Measurements from ENCODE around the gene GHSR.

GHSR gene

DNA sequence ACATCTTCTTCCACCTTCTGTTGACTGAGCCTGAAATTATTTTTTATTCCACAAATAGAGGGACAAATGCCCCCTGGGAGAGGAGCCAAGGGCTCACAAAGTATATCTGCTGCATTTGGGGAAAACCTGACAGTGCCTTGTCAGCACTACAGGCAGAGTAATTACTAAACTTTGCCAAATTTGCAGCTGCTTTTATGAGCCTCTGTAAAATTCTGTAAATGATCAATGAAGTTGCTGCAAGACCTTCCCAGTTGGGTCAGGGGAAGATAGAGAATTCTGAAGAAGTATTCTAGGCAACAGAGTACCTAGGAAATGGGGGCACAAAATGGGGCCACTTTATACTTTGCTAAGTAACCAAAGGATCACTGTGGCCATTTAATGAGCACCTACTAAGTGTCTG is 10.5 kb downstream of the GHSR start:
- no peak for DNase-seq (ENCODE audit: low read depth in 2 of 2)

DNA sequence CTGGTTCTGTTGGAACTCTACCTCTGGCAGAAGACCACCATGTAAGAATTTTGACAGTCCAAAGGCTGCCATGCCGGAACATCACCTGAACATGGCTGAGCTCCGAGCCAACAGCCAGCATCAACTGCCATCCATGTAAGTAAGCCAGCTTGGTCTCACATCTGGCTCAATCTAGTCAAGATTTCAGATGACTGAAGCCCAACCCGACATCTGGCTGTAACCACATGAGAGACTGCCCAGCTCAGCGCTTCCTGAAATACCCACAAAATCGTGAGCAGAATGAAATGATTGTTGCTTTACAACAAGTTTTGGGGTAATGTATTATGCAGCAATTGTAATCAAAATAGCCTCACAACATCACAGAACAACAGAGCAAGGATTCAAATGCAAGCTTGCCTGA is 32.9 kb downstream of the GHSR start:
- no peak for DNase-seq (ENCODE audit: low read depth in 2 of 2)

DNA sequence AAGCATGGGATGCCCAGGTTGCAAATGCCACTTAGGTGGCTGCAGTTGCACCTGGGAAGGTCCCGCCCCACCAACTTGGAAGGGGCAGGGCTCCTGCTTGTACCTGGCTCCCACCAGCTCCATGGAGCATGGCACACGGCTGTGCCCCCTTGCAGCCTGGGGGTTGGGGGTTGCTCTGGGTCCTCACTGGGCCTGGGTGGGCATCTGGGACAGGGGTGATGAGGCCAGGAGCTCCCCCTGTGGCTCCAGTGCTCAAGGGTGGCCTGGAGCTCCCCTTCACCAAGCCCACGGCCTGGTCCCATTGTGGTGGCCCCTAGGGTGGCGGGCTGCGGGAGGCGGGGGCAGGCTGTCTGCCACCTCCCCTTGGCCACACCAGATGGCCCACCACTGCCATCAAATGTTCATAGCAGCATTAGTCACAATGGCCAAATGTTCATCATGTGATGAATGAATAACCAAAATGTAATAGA is 36.7 kb downstream of the GHSR start:
- DNase-seq (ENCODE audit: low read depth in 2 of 2) = no peak

DNA sequence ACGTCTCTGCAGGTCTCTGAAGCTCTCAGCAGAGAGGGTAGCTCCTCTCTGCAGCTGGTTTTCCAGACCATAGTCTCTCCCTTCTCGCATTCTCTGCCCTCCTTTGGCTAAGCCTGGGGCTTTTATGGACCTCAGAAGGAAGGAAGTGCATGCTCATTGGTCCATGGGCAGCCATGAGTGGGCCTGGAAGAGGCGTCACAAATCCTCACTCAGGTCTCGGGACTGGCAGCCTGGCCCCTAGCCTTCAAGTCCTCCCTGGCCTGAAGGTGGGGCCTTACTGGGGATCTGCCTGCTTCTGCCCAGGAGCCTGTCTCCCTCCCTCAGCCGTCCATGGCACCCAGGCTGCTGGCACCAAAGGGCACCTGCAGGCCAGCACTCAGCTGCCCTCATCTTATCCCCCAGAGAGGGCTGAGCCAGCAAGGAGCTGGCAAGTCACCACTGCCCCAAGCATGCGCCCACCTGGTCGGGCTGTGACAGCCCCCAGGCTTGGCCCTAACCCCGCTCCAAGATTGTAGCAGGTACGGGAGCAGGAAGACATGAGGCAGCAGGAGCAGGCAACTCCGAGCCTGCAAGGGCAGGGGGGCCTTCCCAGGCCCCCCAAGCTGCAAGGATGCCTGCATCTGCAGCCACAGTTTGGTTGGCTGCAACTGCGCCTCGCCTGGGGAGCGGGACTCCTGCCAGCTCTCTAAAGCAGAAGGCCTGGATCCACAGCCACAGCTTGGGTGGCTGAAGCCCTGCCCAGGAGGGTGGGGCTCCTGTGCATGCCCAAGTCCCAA is 37.4 kb downstream of the GHSR start:
- DNase-seq (ENCODE audit: low read depth in 2 of 2) = no peak

DNA sequence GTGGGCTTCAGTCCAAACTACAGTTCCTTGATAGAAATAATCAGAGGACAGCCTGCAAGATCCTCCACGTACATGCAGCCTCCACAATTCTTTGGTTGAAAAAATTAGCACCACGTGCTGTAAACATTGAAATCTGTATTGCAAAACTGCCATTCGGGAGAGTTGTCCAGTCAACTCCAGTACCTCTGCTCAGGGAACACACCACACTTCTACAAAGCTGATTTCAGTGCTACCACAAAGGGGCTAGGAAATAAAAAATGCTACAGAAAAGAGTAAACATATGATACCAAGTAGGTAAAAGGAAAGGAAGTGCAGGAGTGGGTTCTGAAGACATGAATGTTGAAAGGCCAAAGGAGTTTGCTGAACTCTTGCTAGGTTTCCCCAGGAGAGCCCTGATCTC is 40.4 kb downstream of the GHSR start:
- DNase-seq (ENCODE audit: low read depth in 2 of 2) = no peak

DNA sequence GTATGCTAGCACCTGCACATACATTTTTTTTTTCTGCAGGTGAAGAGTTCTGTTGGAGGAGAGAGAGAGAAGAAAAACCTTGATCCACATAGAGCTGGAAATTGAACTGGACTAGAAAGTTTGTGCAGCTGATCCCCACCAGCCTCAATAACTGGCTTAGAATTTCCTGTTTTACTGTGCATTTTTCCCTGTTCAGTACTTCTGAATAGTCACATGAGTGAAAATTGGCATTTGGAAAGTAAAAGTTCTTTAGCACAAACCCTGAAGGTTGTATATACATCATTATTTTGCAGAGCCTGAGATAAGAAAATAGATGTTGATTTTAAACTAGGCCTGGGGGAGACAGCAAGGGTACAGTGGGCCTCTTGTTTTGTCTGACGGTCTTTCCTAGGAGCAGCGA is 42.3 kb downstream of the GHSR start:
- DNase-seq (ENCODE audit: low read depth in 2 of 2) = no peak

DNA sequence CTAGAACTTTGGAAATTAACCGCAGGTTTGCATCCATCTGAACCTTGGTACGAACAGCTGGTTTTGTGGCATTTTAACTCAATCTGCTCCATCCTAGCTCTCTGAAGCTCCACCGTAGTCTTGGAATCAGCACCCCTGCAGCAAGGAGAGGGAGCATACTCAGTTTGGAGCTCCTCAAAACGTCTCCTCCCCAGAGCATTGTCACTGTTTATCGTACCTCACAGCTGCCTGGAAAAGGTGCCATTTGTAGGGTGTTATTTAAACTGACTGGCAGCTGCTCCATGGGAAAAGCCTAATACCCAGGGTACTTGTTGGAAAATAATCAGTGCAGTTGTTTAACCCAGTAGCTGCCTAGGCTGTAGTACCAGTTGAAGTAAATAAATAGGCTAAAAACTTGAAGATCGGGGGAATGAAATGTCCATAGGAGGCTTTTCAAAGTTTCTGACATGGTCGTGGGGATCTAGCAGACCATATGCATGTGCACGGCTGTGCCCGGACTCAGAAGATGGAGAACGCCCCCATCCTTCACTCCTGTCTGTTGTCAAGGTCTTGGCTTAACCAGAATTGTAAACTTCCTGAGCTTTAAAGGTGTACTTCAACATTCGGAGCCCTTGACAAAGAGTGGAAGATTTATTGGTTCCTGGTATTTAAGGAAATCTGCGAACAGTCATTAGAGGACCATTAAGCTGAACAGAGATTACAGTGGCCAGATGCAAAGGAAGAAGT is 43.9 kb downstream of the GHSR start:
- DNase-seq (ENCODE audit: low read depth in 2 of 2) = no peak

DNA sequence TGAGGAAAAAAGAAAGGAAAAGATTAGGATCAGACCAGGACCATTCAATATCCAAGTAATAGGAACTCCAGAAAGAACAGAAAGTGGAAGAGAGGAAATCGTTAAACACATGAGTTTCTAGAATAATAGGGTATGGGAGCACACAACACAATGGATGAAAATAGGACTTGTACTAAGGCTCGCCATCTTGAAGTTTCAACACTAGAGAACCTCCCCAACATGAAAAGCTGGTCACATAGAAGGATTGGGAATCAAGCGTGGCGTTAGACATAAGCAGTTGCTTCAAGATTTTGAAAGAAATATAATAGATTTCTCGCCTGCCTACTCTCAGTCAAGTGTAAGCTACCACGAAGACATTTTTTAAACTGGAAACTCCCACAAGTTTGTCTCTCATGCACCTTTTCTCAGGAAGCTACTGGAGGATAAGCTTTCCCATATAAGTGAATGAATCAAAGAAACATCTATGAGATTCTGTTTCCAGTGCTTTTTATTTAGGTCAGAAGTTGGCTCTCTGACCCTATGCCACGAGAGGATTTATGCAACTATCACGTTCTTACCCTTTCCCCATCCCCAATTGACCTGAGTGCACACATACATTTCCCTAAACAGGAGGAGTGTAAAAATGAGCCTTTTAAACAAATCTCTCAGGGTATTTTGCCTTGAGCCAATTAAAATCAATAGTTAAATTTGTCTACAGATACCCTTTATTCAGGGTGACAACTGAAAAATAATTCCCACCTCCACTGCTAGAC is 45.2 kb downstream of the GHSR start:
- no peak for DNase-seq (ENCODE audit: low read depth in 2 of 2)

DNA sequence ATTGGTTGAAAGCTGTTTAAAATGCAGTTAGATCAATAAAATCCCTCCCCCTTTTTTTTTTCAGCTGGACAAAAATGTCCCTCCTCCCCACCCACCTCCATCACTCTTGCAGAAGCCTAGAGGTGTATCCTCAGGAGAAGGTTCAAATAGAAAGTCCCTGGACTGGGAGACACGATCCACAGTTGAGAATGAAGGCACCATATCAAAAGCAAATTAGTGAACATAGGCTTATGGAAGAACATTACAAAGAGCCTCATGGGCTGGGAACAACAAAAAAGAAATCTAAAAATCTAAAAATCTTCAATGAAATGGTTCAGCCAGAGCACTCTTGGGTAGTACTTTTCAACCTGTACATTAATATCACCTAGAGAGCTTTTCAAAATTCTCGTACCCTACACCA is 46.2 kb downstream of the GHSR start:
- DNase-seq (ENCODE audit: low read depth in 2 of 2) = no peak

DNA sequence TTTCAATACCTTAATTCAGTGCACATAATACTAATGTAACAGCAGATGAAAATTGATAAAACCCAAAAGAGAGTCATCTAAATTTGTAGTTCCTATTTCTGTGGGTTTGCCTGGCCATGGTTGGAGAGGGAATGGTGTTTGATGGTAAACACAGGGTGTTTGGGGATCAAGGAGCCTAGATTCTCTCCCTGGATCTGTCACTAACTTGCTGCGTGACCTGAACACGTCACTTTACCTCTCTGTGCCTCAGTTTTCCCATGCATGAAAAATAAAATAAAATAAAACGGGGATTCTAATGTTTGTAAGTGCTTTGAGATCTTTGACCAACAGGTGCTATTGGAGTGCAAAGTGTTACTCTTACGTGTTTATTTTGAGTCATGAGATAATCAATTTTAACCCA is 49.8 kb downstream of the GHSR start:
- DNase-seq (ENCODE audit: low read depth in 2 of 2) = no peak

DNA sequence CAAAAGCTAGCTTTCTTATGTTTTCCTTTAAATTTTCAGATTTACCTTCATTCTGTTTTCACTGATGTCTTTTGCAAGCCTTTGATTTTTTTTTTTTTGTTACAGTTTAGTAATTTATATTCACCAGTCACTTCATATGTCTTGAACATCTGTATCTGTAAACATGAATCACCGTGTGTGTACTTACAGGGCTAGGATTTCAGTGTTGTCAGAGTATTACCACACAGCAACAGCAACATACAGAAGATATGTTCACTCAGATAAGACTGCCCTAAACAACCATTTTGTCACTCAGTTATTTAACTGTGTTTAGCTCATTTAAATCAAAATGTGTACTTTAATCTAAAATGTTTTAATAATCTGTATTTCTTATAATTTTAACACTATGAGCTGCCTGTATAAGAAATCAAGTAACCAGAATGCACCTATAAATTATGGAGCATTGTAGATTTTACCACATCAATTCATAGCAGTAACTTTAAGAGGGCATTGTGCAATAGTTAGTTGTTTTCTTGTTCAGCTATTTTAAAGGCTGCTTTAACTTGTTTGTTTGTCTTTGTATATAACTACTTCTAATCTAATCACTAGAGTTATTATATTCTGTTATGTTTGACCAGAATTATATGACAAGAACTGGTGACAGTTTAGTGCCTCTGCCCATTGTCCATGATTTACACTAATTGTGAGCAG is 50.4 kb downstream of the GHSR start:
- DNase-seq (ENCODE audit: low read depth in 2 of 2) = no peak

DNA sequence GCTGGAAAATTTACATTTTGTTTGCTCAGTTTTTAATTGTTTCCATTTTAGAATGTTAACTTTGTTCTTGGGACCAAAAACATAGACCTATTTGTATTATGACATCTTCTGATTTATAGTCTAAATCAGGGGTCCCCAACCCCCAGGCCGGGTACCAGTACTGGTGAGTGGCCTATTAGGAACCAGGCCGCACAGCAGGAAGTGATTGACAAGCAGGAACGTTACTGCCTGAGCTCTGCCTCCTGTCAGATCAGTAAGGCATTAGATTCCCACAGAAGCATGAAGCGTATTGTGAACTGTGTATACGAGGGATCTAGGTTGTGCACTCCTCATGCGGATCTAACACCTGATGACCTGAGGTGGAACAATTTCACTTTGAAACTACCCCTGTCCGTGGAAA is 51.9 kb downstream of the GHSR start:
- DNase-seq (ENCODE audit: low read depth in 2 of 2) = no peak

DNA sequence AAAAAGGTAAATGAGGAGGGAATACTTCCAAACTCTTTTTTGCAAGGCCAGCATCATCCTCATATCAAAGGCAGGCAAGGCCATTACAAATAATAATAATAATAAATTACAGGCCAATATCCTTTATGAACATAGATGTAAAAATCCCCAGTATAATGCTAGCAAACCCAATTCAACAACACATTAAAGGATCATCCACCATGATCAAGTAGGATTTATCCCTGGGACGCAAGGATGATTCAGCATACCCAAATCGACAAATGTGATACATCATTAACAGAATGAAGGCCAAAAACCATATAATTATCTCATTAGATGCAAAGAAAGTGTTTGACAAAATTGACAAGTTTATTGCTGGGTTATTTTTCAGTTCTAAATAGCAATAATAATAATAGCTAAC is 53.6 kb downstream of the GHSR start:
- no peak for DNase-seq (ENCODE audit: low read depth in 2 of 2)
